Kidney epithelial cell (primary cell): ENCODE results near the gene TUNAR. TPM values are rescaled to one million over a fixed set of nuclear protein-coding genes. Genes with fewer than 3 reads are reported as not detected.

Experiments
- DNase-seq: peaks from one replicate; pipeline ENCODE4 v3.0.0-alpha.2; 2010; ENCODE audit warnings: low read depth
- H3K27me3 ChIP-seq: 2 replicates; pipeline ENCODE4 v1.6.0; 2011; ENCODE audit warnings: low read length; ENCODE audit not compliant: control insufficient read depth, insufficient read depth
- H3K36me3 ChIP-seq: 2 replicates; pipeline ENCODE4 v1.5.1; 2011; ENCODE audit warnings: low read length; ENCODE audit not compliant: control insufficient read depth, insufficient read depth
- H3K4me3 ChIP-seq: 2 replicates; pipeline ENCODE4 v1.5.1; 2011; ENCODE audit warnings: low read depth, mild to moderate bottlenecking, control low read depth, low read length
- total RNA-seq: library from RNA; depleted of rRNA; stranded (reverse); fragments of >200 nt; gene quantifications from 2 replicates; pipeline ENCODE4 v1.2.3, GENCODE V29; 2015
- TF ChIP-seq, protein P1 (sequence below): IDR thresholded peaks from 2 replicates; pipeline ENCODE4 v1.5.1; 2011; ENCODE audit warnings: mild to moderate bottlenecking, moderate library complexity, low read length, control low read depth, inconsistent platforms; ENCODE audit not compliant: insufficient read depth, poor library complexity, severe bottlenecking

TUNAR gene
- total RNA-seq, 1 donor from 2014 or later = 0.50 TPM

DNA sequence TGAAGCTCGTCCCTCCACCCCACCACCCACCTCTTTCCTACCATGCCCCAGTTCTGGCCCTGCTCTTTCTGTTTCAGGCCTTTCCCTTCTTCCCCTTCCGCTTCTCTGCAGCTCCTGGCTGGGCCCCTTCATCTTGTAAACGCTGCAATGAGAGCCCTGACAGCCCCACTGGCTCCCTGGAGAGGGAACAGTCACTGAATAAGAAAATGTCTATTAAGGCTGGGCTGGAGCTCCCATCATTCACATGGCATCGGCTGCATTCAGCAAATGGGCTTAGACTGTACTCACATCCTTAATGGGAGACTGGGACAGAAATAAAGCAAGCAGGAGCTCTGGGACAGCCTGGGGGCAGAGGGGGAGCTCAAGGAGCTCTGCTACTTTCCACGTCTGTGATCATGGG is 45.2 kb upstream of the TUNAR start:
- Histone ChIP-seq H3K36me3 (no peaks in the 10 kb centered on the region), H3K27me3 (no peaks in the 10 kb centered on the region), H3K4me3 (no peak overlapping the region)
- no peak for DNase-seq
- TF ChIP-seq, protein P1, sequence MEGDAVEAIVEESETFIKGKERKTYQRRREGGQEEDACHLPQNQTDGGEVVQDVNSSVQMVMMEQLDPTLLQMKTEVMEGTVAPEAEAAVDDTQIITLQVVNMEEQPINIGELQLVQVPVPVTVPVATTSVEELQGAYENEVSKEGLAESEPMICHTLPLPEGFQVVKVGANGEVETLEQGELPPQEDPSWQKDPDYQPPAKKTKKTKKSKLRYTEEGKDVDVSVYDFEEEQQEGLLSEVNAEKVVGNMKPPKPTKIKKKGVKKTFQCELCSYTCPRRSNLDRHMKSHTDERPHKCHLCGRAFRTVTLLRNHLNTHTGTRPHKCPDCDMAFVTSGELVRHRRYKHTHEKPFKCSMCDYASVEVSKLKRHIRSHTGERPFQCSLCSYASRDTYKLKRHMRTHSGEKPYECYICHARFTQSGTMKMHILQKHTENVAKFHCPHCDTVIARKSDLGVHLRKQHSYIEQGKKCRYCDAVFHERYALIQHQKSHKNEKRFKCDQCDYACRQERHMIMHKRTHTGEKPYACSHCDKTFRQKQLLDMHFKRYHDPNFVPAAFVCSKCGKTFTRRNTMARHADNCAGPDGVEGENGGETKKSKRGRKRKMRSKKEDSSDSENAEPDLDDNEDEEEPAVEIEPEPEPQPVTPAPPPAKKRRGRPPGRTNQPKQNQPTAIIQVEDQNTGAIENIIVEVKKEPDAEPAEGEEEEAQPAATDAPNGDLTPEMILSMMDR = no peak

DNA sequence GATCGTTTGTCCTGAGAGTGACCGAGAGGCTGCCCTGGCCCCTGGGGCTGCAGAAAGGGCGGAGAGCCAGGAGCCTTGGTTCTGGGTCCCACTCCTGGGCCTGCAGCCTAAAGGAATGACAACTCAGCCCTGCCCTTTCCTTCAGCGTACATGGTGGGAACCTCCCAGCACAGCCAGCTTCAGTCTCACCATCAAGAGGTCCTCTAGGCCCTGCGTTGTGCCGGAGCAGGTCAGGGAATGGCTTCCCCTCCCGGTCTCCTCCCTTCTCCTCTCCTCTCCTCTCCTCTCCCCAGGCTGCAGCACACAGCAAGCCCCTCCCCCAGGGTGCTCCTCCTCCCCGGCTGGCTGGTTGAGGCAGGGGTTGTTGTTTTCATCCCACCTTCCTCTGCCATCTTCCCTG is 44.6 kb upstream of the TUNAR start:
- TF ChIP-seq, protein P1 = no peak
- Histone ChIP-seq H3K4me3 (no peak overlapping the region), H3K27me3 (no peaks in the 10 kb centered on the region), H3K36me3 (no peaks in the 10 kb centered on the region)
- DNase-seq = no peak

DNA sequence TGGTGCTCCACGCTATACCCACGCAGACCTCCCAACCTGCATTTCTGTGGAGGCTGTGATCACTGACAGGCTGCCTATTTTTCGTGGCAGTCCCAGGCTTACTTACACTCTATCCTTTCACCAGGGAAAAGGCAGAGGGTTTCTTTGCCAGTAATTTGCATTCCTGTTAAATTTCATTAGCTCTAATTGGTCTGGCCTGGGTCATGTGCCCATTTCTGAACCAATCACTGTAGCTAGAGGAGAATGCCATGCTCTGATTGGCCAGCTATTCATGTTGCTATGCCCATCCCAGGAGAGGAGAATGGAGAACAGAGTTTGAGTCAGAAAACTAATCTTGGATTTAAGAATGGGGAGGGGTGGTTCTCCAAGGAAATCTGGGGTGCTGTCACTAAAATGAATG is 43.2 kb upstream of the TUNAR start:
- H3K4me3 ChIP-seq = no peak overlapping the region
- no peaks in the 10 kb centered on the region for H3K36me3 ChIP-seq
- no peak for DNase-seq
- no peaks in the 10 kb centered on the region for H3K27me3 ChIP-seq
- TF ChIP-seq, protein P1 = no peak

DNA sequence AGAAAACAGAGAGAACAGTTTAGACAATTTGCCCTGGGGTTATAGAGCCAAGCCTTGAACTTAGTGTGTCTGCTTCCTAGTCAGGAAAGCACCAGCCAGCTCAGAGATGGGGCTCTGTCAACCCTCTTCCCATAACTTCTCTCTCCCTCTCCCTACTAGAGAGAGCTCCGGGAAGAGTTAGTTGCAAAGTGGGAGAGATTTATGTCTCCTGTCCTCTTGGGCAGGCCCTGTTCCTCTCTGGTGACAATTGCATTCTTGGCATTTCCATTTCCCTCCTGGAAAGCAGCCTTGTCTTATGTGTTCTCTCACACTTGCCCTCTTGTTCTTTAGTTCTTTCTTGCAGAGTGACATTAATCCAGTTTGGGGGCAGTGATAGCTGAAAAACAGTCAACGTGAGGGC is 42.1 kb upstream of the TUNAR start:
- H3K27me3 ChIP-seq = no peaks in the 10 kb centered on the region
- DNase-seq = no peak
- TF ChIP-seq, protein P1 = no peak
- H3K36me3 ChIP-seq = no peaks in the 10 kb centered on the region
- H3K4me3 ChIP-seq = no peak overlapping the region

DNA sequence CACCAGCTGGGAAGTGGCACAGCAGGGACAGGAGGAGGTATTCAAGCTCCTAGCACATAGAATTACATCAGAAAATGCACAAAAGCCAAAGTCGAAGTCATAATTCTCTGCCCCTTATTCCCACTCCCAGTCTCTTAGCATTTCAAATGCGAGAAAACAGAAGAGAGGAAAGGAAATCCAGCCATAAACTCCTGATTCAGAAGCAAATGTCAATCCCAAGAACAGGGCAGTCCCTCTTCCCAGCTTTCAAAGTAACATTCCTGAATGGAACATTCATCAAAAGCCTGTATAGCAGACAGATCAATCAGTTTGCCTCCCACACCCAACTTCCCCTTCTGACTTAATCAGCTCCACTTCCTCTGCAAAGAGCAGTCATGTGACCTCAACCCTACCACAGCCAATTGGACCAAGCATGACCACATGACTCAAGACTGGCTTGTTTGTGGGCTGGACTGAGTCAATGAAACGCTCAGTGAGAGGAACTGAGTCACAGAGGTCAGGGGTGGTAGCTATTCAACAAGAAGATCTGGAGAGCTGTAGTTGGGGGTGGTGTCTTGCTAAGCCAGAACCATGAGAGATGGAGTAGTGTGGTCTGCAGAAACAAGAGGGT is 41.4 kb upstream of the TUNAR start:
- no peak for DNase-seq
- TF ChIP-seq, protein P1 = no peak
- no peaks in the 10 kb centered on the region for H3K36me3 ChIP-seq
- H3K4me3 ChIP-seq = no peak overlapping the region
- H3K27me3 ChIP-seq = no peaks in the 10 kb centered on the region

DNA sequence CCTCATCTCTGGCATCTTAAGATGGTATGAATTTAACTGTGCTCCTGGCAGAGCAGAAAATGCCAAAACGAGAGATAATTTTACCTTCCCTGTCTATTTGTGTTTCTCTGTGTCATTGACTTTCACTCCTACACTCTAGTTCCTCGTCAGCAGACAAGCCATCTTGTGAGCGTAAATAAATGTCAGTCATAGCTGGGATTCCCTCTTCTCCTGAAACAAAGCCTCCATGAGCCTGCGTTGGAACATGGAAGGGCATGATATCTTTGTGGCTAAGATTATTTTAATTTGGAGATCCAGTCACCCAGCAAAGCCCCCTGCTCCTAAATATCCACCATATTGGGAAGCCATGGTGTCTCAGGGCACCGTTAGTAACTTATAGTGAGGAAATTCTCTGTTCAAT is 37.8 kb upstream of the TUNAR start:
- H3K36me3 ChIP-seq = no peaks in the 10 kb centered on the region
- no peaks in the 10 kb centered on the region for H3K27me3 ChIP-seq
- H3K4me3 ChIP-seq = no peak overlapping the region
- TF ChIP-seq, protein P1 = no peak
- DNase-seq = no peak
